Raji (cell line): Measurements from ENCODE around the gene TGM6.

Experiments
- POLR2A ChIP-seq: IDR thresholded peaks from 2 replicates; pipeline ENCODE4 v1.6.1; 2011; ENCODE audit warnings: low read depth, low read length, control low read depth; ENCODE audit not compliant: insufficient read depth

TGM6 gene

DNA sequence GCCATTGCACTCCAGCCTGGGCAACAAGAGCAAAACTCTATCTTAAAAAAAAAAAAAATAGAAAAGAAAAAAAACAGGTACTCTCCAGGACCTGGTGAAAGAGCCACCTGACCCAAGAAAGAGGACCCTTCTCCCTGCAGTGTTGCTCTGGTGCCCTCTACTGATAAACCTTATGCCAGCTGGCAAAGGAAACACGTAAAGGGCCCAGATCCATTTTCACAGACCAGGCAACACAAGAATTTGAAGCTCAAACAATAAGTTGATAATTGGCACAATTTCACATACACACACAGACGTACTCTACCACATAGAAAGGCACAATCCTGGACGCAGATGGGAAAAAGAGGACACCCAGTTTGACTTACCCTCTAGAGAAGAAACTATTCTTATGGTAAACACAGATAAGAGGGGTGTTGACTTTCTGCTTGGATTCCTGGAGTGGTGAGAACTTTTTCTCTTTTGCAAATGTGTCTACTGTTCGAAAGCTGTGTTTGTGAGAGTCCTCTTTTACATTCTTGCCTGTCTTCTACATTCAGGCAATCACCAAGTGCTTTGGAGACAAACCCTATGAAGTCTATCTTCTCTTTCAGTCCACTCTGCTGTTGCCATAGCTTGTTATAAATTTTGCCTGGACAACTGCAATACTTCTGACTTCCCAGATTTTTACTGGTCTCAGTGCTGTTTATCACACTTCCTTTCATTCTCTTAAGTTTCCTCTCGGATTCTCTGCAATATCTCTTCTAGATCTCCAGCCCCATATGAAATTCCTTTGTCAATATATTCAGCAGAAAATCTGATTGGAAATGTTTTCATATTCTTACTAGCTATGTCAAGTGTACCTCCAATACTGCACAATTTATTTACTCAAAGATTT lies 96.3 kb downstream of the TGM6 start:
- TF ChIP-seq POLR2A, result no peak

DNA sequence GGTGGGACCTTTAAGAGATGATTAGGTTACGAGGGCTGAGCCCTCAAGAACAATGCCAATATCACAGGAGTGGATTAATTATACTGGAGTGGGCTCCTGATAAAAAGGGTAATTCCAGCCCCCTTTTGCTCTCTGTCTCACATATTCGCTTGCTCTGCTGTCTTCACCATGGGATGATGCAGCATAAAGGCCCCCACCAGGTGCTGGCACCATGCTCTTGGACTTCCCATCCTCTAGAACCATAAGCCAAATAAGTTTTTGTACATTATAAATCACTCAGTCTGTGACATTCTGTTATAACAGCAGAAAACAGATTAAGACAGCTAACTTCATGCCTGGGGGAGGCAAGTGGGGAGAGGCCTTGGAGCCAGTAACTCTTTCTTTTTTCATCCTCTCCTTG lies 99.7 kb downstream of the TGM6 start:
- TF ChIP-seq POLR2A, result no peak
